NCI-H226 (cell line): ENCODE data around the gene TNNC1.

Experiments used
- DNase-seq: peaks from one replicate; pipeline ENCODE4 v3.0.0-alpha.2; 2015

Gene TNNC1

DNA sequence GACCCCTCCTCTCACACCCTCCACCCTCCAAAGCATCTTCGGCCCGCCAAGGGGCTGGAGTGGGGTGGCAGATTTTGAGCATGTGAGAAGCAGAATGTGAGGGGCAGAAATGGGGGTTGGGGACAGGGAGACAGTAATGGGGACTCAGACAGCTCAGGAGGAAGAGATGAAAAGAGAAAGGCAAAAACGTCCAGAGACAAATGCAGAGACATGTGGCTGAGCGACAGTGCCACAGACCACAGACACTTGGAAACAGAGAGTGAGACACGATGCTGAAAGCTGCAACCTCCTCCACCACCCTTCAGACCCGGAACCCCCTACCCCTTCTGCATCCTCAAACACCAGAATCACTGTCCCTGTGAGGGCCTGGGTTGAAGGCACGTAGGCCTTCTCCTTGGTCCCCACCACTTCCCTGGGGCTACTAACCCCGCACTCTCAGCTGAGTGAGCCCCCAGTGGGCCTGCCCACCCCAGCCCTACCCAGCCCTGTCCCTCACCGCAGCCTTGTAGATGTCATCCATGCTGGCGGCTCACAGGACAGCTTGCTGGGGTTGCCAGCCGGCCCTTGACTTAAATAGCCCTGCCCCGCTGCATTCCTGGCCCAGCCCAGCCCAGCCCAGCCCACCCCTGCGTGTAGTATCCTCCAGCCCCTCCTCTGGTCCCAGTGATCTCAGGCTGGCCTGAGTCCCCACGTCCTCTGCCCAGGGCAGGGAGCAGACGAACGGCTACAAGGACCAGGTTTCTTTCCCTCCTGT lies at the start of gene TNNC1:
TSS of gene TNNC1 (minus strand) at position 546 of the 754 bp plus-strand sequence. CDS start at position 520, 26 bp downstream.
- DNase-seq: no peak

DNA sequence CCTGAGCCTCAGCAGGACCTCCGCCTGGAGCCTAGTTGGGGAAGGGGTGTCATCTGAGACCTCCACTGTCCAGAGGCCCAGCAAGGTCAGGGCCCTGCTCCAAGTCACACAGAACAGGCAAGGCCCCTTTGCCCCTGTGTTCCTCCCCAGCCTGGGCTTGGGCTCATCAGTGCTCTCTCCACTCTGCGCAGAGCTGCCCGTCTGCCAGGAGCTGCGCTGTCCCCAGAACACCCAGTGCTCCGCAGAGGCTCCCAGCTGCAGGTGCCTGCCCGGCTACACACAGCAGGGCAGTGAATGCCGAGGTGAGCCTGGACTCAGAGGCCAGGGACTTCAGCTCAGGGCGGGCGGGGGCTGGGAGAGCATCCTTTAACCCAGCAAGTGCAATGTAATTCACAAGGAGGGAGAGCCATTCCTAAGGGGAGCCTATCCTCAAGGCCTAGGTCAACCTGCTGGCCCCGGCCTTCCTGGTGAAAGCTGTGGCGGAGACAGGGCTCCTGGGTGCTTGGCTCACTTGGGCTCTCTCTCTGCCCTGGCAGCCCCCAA lies 49.0 kb upstream of the TNNC1 start:
- no peak for DNase-seq

DNA sequence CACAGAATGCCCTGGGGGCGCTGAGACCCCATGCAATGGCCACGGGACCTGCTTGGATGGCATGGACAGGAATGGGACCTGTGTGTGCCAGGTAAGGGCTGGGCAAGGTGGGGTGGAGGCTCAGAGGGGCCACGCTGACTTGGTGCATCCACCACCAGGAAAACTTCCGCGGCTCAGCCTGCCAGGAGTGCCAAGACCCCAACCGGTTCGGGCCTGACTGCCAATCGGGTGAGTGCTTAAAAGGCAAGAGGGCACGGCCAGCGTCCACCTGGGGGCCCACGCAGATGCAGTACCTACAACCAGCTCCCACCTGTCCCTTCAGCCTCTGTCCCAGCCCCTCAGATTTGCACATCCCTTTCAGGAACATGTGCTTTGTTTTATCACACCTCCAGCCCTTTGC lies 48.2 kb upstream of the TNNC1 start:
- no peak for DNase-seq

DNA sequence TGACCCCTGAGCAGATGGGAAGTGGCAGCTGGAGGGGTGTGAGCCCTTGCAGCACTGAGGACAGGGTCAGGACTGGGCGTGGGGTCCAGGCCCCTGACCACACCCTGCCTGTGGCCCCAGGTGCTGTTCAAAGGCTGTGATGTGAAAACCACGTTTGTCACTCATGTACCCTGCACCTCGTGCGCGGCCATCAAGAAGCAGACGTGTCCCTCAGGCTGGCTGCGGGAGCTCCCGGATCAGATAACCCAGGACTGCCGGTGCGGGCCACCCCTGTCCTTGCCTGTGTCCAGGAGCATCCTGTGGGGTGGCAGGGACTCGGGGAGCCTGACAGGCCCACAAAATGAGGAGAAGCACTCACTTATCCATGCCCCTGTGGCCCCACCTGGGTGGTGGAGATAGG lies 47.2 kb upstream of the TNNC1 start:
- no peak for DNase-seq

DNA sequence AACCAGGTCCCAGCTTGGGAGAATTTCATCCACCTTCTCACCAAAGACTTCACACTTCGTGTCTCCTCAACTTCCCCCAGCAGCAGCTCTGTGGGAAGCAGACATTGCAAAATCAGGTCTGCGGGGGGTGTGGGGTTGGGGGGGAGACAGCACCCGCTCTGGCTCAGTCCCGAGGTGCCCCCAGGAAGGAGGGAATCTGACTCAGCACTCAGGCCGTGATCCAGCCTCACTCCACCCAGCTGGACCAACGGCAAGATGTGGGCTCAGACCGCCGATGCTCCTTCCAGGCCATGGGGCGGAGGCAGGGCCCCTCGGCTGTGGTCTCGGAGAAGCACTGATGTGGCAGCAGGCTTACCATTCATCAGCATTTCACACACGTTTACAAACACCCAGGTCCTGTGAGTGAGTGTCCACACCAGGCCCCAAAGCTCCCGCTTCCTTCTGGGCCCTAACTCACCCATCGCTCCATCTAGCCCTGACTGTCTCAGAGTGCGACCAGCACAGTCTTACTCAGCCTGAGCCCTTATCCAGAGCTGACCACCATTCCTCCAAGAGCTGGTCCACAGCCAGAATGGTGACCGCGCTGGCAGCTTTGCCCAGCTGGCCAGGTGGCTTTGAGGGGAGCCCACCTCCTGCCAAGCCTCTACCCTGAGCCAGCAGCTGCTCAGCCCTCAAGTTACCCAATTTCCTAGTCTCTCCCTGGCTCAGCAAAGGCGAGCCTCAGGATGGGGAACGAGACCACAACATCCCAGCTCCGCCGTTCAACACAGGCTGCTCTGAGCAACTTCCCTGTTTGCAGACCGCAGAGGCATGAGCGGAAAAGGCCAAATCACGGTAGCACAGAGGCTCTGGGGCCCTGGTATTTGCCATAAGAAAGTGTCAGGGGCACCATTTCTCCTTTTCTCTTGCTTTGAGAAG lies 44.6 kb upstream of the TNNC1 start:
- DNase-seq: no peak

DNA sequence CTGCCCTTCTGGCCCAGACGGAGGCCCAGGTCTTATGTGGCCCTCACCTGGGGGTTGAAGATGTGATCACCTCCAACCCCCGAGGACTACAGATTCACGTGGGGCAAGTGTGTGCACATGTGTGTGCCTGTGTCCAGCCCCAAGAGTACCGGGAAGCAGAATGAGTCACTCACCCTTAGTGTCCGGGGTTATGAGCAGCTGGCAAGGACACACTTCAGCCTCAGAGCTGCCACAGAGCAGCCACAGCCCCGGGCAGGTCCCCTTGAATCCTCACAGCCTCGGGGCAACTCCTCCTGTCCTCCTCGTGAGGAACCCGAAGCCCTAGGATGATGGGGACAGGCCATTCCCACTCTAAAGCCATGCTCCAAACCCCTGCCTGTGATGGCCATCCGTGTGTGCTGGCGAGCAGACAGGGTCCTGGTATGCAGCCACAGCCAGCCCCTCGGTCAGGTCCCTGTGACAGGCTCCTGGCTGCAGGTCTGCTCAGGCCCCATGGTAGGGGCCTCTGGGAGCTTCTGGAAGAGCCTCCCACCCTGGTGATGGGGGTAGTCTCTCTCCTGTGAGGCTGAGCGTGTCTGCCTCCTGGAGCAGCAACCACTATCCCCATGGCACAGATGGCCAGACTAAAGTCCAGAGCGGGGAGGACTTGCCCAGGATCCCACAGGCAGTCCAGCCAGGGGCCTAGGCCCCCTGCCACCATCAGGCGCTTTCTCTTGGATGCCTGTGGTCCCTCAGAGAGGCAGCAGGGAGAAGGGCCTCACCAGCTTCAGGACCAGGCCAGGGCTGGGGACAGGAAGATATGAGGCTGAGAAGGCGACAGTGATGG lies 42.1 kb upstream of the TNNC1 start:
- no peak for DNase-seq

DNA sequence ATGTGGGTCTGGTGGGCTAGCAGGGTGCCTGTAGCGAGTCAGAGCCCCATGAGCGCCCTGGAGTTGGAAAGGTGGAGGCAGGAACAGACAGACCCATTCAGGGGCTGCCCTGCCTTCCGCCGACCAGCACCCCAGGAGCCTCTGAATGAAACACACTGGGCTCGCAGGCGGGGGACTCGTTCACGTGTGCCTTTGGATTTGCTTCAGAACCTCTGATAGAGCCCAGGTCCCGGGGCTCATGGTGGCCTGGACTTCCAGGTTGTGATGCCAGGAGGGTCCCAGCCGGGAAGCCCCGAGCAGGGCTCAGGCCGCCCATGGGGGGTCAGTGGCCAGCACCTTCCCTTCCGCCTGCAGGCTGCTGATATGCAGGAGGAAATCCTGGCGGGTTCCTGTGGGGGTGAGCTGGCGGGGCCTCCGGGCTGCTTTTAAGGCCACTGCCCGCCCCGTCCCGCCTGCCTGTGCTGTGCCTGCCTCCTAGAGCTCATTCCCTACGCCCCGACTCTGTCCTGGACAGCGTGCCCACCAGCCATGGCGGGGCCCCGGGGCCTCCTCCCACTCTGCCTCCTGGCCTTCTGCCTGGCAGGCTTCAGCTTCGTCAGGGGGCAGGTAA lies 41.1 kb upstream of the TNNC1 start, which contains the start of gene STAB1:
TSS of gene STAB1 (plus strand) at position 453 of the 610 bp plus-strand sequence. CDS start at position 529, 76 bp downstream.
- no peak for DNase-seq

DNA sequence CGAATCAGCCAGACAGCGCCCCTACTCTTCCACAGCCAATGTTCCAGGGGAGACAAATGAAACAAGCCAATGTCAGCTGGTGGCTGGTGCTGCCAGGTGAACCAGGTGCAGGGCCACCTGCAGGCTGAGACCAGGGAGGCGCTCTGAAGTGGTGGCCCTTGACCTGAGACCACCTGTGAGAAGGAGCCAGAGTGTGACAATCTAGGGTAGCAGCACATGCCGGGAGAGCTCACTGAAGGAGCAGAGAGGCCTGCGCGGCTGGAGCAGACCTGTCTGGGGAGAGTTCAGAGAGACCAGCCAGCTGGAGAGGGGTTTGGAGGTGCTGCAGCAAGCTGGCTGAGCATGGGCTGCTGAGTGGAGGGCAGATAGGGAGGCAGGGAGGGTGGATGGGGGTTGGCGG lies 40.6 kb upstream of the TNNC1 start:
- DNase-seq: no peak

DNA sequence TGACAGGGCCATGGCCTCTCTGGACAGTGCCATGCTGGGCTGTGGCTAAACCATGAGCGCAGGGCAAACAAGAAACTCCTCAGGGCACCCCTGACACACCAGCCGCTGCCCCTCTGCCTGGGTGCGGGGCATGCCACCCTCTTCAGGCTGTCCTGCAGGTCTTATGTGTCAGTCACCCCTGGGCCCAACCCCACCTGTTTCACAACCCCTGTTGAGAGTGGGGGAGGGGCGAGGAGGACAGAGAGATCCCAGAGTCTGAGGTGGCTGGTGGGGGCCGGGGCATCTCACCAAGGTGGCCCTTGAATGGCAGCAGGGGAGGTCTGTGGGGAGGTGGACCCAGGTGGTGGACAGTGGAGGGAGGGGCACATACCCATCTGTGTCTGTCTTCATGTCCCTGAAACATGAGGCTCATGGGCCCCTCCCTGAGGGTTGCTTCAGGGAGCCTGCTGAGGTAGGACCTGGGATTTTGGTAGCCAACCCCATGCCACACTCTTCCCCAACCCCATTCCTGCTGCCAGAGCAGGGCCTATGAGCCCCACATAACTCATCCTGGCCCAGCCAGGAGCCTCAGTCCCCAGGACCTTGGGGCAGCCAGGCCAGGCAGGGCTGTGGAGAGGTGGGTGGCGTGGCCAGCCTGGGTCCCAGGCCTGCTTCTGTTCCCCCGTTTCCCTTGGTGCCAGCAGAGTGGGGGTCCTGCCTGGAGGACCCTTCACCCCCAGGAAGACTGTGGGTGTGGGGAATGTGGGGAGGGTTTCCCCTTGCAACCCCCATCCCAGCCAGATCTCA lies 39.6 kb upstream of the TNNC1 start:
- no peak for DNase-seq

DNA sequence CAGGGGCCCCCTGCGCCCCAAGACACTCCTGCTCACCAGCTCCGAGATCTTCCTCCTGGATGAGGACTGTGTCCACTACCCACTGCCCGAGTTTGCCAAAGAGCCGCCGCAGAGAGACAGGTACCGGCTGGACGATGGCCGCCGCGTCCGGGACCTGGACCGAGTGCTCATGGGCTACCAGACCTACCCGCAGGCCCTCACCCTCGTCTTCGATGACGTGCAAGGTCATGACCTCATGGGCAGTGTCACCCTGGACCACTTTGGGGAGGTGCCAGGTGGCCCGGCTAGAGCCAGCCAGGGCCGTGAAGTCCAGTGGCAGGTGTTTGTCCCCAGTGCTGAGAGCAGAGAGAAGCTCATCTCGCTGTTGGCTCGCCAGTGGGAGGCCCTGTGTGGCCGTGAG lies 38.2 kb upstream of the TNNC1 start:
- DNase-seq: no peak

DNA sequence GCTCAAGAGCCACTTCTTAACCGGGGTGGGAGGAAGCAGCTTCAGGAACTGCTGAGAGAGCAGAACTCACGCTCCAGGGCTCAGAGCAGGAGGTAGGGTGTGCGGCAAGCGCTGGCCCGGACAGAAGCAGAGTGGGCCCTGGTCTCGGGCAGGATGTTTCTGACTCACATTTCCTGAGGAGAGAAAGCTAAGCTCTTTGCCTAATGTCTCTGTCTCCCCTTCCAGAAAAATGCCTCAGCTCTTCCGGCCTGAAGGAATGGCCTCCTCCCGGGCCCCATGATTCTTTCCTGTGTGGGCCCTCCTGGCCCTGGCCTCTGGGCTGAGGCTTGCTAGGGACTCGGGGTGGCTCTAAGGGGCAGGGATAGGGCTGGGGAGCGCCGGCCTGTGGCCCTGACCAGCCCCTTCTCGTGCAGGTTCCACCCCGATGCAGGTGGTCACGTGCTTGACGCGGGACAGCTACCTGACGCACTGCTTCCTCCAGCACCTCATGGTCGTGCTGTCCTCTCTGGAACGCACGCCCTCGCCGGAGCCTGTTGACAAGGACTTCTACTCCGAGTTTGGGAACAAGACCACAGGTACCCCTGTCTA lies 37.2 kb upstream of the TNNC1 start:
- DNase-seq: no peak

DNA sequence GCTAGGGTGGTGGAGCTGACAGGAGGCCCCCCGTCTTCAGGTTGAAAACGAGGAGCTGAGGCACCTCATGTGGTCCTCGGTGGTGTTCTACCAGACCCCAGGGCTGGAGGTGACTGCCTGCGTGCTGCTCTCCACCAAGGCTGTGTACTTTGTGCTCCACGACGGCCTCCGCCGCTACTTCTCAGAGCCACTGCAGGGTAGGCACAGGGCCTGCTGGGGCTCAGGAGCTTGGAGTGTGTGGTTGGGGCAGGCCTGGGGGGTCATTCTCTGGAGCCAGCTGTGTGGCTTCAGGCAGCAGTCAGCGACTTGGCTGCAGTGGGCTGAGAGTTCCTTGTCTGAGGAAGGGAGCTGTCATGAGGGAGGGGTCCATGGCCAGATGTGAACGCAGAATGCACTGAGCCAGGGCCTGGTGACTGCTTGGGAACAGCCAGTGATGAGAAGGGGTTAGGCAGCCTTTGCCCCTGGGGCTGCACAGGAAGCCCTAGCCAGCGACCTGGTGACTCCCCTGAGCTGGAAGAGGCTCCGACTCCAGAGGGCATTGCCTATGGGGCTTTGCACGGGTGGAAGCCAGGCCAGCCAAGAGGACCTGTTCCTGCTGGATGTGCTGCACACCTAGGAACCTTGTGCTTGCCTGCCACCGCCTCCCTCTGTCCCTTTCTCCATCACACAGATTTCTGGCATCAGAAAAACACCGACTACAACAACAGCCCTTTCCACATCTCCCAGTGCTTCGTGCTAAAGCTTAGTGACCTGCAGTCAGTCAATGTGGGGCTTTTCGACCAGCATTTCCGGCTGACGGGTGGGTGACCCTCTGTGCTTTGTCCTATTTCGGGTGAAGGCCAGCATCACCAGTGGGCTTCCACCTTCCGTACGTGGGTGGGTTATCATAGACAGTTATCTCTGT lies 36.4 kb upstream of the TNNC1 start:
- DNase-seq: no peak

DNA sequence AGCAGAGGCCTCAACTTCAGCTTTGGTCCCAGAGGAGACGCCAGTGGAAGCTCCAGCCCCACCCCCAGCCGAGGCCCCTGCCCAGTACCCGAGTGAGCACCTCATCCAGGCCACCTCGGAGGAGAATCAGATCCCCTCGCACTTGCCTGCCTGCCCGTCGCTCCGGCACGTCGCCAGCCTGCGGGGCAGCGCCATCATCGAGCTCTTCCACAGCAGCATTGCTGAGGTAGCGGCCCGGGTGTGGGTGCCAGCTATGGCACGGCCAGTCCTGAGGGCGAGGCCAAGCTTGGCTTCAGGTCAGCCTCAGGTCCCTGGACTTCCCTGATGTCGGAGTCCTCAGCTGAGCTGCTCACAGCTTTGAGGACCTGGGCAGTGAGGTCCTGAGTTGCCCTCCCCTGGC lies 35.6 kb upstream of the TNNC1 start:
- DNase-seq: no peak

DNA sequence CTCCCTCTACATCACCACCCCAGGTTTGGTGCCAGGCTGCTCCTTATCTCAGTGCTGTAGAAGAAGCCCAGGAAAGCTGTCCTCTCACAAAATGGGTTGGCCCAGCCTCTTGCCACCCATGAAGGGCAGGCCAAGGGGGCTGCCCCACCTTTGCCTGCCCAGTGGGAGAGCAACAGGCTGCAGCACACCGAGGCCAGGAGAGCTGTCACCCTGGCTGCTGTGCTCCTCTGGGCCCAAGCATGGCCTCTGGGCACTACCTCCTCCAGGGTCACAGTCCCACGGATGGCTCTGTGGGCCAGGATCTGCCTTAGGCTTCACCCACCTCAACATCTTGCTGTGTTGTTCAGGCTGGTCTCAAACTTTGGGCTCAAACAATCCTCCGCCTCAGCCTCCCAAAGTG lies 34.9 kb upstream of the TNNC1 start:
- DNase-seq: no peak

DNA sequence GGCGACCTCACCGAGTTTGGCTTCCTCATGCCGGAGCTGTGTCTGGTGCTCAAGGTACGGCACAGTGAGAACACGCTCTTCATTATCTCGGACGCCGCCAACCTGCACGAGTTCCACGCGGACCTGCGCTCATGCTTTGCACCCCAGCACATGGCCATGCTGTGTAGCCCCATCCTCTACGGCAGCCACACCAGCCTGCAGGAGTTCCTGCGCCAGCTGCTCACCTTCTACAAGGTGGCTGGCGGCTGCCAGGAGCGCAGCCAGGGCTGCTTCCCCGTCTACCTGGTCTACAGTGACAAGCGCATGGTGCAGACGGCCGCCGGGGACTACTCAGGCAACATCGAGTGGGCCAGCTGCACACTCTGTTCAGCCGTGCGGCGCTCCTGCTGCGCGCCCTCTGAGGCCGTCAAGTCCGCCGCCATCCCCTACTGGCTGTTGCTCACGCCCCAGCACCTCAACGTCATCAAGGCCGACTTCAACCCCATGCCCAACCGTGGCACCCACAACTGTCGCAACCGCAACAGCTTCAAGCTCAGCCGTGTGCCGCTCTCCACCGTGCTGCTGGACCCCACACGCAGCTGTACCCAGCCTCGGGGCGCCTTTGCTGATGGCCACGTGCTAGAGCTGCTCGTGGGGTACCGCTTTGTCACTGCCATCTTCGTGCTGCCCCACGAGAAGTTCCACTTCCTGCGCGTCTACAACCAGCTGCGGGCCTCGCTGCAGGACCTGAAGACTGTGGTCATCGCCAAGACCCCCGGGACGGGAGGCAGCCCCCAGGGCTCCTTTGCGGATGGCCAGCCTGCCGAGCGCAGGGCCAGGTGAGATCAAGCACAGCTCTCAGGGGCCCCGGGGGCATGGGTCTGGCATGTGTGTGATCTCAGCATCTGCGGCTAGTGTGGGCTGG lies 34.2 kb upstream of the TNNC1 start:
- no peak for DNase-seq

DNA sequence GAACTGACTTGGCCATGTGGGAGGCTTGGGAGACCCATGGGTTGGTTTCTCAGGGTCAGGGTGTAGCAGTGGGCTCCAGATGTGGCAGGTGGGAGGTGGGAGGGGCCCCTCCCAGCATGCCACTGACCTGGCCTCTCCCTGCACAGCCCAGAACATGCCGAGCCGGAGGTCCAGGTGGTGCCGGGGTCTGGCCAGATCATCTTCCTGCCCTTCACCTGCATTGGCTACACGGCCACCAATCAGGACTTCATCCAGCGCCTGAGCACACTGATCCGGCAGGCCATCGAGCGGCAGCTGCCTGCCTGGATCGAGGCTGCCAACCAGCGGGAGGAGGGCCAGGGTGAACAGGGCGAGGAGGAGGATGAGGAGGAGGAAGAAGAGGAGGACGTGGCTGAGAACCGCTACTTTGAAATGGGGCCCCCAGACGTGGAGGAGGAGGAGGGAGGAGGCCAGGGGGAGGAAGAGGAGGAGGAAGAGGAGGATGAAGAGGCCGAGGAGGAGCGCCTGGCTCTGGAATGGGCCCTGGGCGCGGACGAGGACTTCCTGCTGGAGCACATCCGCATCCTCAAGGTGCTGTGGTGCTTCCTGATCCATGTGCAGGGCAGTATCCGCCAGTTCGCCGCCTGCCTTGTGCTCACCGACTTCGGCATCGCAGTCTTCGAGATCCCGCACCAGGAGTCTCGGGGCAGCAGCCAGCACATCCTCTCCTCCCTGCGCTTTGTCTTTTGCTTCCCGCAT lies 33.4 kb upstream of the TNNC1 start:
- DNase-seq: no peak

DNA sequence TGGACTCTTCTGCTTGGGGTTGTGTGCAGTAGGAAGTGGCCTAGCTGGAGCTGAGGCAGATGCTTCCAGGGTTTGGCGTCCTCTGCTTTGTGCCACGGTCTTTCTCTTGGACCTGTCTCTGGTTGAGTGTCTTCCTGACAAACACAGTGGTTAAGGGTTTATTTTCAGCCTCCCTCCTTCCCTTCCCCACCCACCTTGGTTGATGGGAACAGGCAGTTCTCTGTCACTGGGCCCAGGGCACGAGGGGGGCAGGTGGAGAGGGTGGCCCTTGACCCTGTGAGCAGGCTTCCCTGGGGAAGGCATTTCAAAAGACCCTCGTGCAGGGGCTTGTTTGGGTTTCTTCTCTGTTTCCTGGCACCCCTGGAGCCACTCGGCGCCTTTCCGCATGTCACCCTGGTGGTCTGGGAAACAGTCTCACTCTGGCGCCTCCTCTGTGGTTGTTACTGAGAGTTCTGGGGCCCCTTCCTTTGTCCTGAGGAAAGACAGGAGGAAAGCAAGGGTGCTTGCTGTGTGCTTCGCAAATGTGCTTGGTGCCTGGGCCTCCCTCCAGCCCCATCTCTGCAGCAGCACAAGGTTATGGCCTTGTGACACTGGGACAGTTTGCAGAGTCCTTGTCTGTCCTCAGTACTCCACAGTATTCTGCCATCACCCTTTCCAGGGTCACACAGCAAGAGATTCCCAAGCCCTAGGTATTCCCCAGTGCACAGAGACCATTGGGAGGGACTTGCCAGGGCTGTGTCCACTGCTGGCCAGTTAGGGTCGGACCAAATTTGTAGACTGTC lies 31.0 kb upstream of the TNNC1 start:
- DNase-seq: no peak
